CD4-positive, alpha-beta T cell (primary cell): Measurements from ENCODE around the gene EIF5. TPM values are rescaled to one million over a fixed set of nuclear protein-coding genes. Genes with fewer than 3 reads are reported as not detected.

ENCODE experiments used
- ATAC-seq: fragments of 200-7000 bp; cut with Tn5 transposase; one replicate; pipeline ENCODE4 v1.10.0; 2022; ENCODE audit warnings: mild to moderate bottlenecking; ENCODE audit not compliant: poor library complexity
- CTCF ChIA-PET: fragments of 350-600 bp; sonication (Branson Sonifier 250); formaldehyde crosslinking; loops from one replicate; lab custom pipeline; 2021; ENCODE audit warnings: antibody characterized with exemption, inconsistent platforms; lab: Charles Lee
- POLR2A ChIA-PET: fragments of 350-600 bp; sonication (Branson Sonifier 250); formaldehyde crosslinking; loops from one replicate; lab custom pipeline; 2021; ENCODE audit warnings: antibody characterized with exemption, inconsistent platforms; lab: Charles Lee
- DNase-seq, 14 experiments: peaks; one replicate each; pipeline ENCODE4 v3.0.0-alpha.2; 2013 to 2020; ENCODE audit warnings: mixed read lengths in 2 of 14
- H3K27ac ChIP-seq, 2 donors: one replicate each; pipeline versions ENCODE4 v1.5.1 to v1.7.0; 2013; ENCODE audit warnings: low read length in 2 of 2, low read depth in 1 of 2, mild to moderate bottlenecking in 1 of 2
- H3K27me3 ChIP-seq, 2 experiments: 1 replicate in 1 of 2; 2 replicates in 1 of 2; pipeline versions ENCODE4 v1.6.1 to v1.7.0; 2013; ENCODE audit warnings: low read length in 2 of 2, control low read depth in 1 of 2, mild to moderate bottlenecking in 1 of 2, moderate library complexity in 1 of 2; ENCODE audit not compliant: insufficient read depth in 2 of 2, control insufficient read depth in 1 of 2
- H3K36me3 ChIP-seq: one replicate; pipeline ENCODE4 v1.6.1; 2013; ENCODE audit warnings: low read length, control low read depth; ENCODE audit not compliant: insufficient read depth
- H3K4me1 ChIP-seq: one replicate; pipeline ENCODE4 v1.6.1; 2013; ENCODE audit warnings: low read length, control low read depth; ENCODE audit not compliant: insufficient read depth
- H3K4me3 ChIP-seq: one replicate; pipeline ENCODE4 v1.5.1; 2013; ENCODE audit warnings: mild to moderate bottlenecking, low read length, moderate library complexity
- H3K9me3 ChIP-seq, 2 experiments: 1 replicate in 1 of 2; 2 replicates in 1 of 2; pipeline versions ENCODE4 v1.6.1 to v1.7.0; 2013; ENCODE audit warnings: low read length in 2 of 2, mild to moderate bottlenecking in 2 of 2, control low read depth in 1 of 2, moderate library complexity in 1 of 2; ENCODE audit not compliant: control insufficient read depth in 1 of 2, insufficient read depth in 1 of 2
- H3K27ac Mint-ChIP-seq: one replicate; pipeline ENCODE4 v1.8.0; 2020; ENCODE audit warnings: mixed read lengths
- H3K27me3 Mint-ChIP-seq: one replicate; pipeline ENCODE4 v1.8.0; 2021; ENCODE audit warnings: mixed read lengths
- H3K36me3 Mint-ChIP-seq: one replicate; pipeline ENCODE4 v1.8.0; 2021; ENCODE audit warnings: low read depth, mixed read lengths
- H3K4me1 Mint-ChIP-seq: one replicate; pipeline ENCODE4 v1.8.0; 2021; ENCODE audit warnings: low read depth, mixed read lengths
- H3K4me3 Mint-ChIP-seq: one replicate; pipeline ENCODE4 v1.8.0; 2020; ENCODE audit warnings: mild to moderate bottlenecking, mixed read lengths
- H3K9me3 Mint-ChIP-seq: one replicate; pipeline ENCODE4 v1.8.0; 2020; ENCODE audit warnings: mixed read lengths
- intact Hi-C, 2 experiments: fragments of 100-400 bp; cut with DNase I in 1 of 2; cut with micrococcal nuclease in 1 of 2; formaldehyde crosslinking; loops; one replicate each; pipeline versions ENCODE4 v1.15.1 to v1.9.0; 2023 to 2025; cut with DNase I, micrococcal nuclease
- total RNA-seq, 174 experiments: library from RNA in 2 of 174; stranded (reverse) in 2 of 174; gene quantifications; one replicate each; pipeline ENCODE4 v1.2.3 and lab custom pipeline; 2021 to 2026
- TF ChIP-seq, protein P1 (sequence below): fragments of 200-600 bp; IDR thresholded peaks from one replicate; pipeline ENCODE4 v1.8.0; 2022; ENCODE audit warnings: antibody characterized with exemption, mild to moderate bottlenecking

The EIF5 gene
- total RNA-seq, 2 experiments from 2014 or later, result 658 TPM

DNA sequence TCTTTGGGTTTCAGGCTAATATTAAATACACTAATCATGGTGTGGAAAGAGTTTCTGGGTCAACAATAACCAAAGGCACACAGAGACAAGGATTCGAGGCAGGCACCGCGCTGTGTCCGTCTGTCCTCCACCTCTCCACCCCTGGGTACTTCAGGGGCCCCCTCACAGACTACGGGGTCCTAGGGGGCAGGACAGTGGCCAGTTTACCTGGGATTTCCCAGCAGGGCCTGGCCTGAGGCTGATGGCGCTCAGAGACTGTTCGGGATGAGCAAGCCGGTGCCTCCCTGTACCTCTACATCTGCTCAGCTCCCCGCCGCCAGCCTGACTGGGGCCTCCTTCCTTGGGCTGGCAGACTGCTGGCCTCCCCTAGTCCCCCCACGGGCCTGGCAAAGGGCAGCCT, 18.1 kb upstream of the EIF5 start:
- ATAC-seq (no peak), DNase-seq (no peak)
- H3K9me3 Mint-ChIP-seq, result no peaks in the 10 kb centered on the region
- Histone ChIP-seq H3K36me3 (no peaks in the 10 kb centered on the region), H3K4me1 (no peaks in the 10 kb centered on the region), H3K27me3 (peaks cover 0 to 8% of the 10 kb centered on the region in 2 experiments), H3K4me3 (no peak overlapping the region), H3K27ac (no peak overlapping the region), H3K9me3 (no peaks in the 10 kb centered on the region)
- H3K36me3 Mint-ChIP-seq, result no peaks in the 10 kb centered on the region
- TF ChIP-seq, protein P1, sequence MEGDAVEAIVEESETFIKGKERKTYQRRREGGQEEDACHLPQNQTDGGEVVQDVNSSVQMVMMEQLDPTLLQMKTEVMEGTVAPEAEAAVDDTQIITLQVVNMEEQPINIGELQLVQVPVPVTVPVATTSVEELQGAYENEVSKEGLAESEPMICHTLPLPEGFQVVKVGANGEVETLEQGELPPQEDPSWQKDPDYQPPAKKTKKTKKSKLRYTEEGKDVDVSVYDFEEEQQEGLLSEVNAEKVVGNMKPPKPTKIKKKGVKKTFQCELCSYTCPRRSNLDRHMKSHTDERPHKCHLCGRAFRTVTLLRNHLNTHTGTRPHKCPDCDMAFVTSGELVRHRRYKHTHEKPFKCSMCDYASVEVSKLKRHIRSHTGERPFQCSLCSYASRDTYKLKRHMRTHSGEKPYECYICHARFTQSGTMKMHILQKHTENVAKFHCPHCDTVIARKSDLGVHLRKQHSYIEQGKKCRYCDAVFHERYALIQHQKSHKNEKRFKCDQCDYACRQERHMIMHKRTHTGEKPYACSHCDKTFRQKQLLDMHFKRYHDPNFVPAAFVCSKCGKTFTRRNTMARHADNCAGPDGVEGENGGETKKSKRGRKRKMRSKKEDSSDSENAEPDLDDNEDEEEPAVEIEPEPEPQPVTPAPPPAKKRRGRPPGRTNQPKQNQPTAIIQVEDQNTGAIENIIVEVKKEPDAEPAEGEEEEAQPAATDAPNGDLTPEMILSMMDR, result no peak
- intact Hi-C loops, result no loop called here
- no peak overlapping the region for H3K27ac Mint-ChIP-seq
- H3K4me1 Mint-ChIP-seq, result no peaks in the 10 kb centered on the region
- CTCF ChIA-PET, result no interaction called here
- POLR2A ChIA-PET, result no interaction called here
- H3K27me3 Mint-ChIP-seq, result peaks cover 23% of the 10 kb centered on the region
- H3K4me3 Mint-ChIP-seq, result no peak overlapping the region

DNA sequence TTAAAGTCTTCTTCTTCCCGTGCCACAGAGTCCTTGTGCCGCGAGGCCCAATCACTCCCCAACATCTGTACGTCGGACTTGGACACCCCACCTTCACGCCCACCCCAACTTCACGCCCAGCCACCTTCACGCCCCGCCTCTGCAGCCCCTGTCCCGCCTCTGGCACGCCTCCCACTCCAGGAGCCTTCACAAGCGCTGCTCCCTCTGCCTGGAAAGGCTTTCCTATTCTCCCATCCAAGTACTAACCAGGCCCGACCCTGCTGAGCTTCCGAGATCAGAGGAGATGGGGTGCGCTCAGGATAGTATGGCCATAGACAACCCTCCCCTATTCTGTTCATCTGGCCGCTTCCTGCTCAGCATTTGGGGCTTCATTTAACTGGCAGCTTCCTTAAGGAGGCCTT, 17.3 kb upstream of the EIF5 start:
- Mint-ChIP-seq H3K4me1 (no peaks in the 10 kb centered on the region), H3K9me3 (no peaks in the 10 kb centered on the region), H3K27ac (no peak overlapping the region), H3K27me3 (peaks cover 25% of the 10 kb centered on the region), H3K36me3 (no peaks in the 10 kb centered on the region), H3K4me3 (no peak overlapping the region)
- Histone ChIP-seq H3K9me3 (no peaks in the 10 kb centered on the region), H3K36me3 (no peaks in the 10 kb centered on the region), H3K27me3 (peaks cover 0 to 8% of the 10 kb centered on the region in 2 experiments), H3K4me3 (no peak overlapping the region), H3K4me1 (no peaks in the 10 kb centered on the region), H3K27ac (no peak overlapping the region)
- intact Hi-C loops, result no loop called here
- CTCF ChIA-PET, result no interaction called here
- DNase-seq (no peak), ATAC-seq (no peak)
- TF ChIP-seq, protein P1, result no peak
- POLR2A ChIA-PET, result no interaction called here

DNA sequence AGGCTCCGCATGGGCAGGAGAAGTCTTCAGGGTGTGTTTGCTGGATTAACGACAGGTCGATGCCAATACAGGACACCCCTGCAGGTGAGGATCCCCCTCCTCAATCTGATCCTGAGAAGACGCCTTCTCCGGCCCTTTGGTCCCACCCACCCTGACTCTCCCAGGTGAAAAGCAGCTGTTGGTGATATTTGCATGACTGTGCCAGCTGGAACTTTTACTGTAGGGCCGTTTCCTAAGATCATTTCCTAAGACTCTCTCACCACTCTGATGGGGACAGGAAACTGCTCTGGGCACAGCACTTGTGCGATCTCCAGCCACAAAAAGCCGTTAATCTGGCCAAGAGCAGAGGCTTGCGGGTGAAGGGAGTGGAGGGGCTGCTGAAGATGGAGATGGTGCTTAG, 16.8 kb upstream of the EIF5 start:
- no peak overlapping the region for H3K27ac Mint-ChIP-seq
- TF ChIP-seq, protein P1, result no peak
- Histone ChIP-seq H3K36me3 (no peaks in the 10 kb centered on the region), H3K27ac (no peak overlapping the region), H3K4me1 (no peaks in the 10 kb centered on the region), H3K27me3 (peaks cover 0 to 8% of the 10 kb centered on the region in 2 experiments), H3K4me3 (no peak overlapping the region), H3K9me3 (no peaks in the 10 kb centered on the region)
- ATAC-seq, result no peak
- no peaks in the 10 kb centered on the region for H3K9me3 Mint-ChIP-seq
- POLR2A ChIA-PET, result no interaction called here
- DNase-seq, result no peak
- no peak overlapping the region for H3K4me3 Mint-ChIP-seq
- CTCF ChIA-PET, result no interaction called here
- H3K36me3 Mint-ChIP-seq, result no peaks in the 10 kb centered on the region
- H3K4me1 Mint-ChIP-seq, result no peaks in the 10 kb centered on the region
- intact Hi-C loops, result no loop called here
- peaks cover 25% of the 10 kb centered on the region for H3K27me3 Mint-ChIP-seq
